BJ (cell line): Measurements from ENCODE around the gene DOCK1. TPM values are rescaled to one million over a fixed set of nuclear protein-coding genes. Genes with fewer than 3 reads are reported as not detected.
"Not testable (repeated sequence)": the region's sequence is repeated elsewhere in the genome, so short reads cannot be mapped to it uniquely, and the experiment has no call there.

ENCODE experiments used
- CTCF ChIA-PET: fragments of 350-600 bp; formaldehyde crosslinking; extraction: SDS; loops from one replicate; lab custom pipeline; 2021; ENCODE audit warnings: antibody characterized with exemption, inconsistent platforms; lab: Yijun Ruan, JAX
- POLR2A ChIA-PET: fragments of 300-600 bp; sonication (Branson Sonifier 250); formaldehyde crosslinking; extraction: SDS; loops from one replicate; lab custom pipeline; 2021; ENCODE audit warnings: antibody characterized with exemption; lab: Charles Lee
- DNase-seq: peaks from one replicate; pipeline ENCODE4 v3.0.0-alpha.2; 2011; ENCODE audit warnings: low read depth
- H3K27me3 ChIP-seq: 2 replicates; pipeline ENCODE4 v1.6.0; 2011; ENCODE audit warnings: low read length; ENCODE audit not compliant: control insufficient read depth, insufficient read depth
- H3K36me3 ChIP-seq: 2 replicates; pipeline ENCODE4 v1.5.1; 2011; ENCODE audit warnings: low read length; ENCODE audit not compliant: control insufficient read depth, insufficient read depth
- H3K4me3 ChIP-seq: 2 replicates; pipeline ENCODE4 v1.5.1; 2011; ENCODE audit warnings: low read depth, mild to moderate bottlenecking, control low read depth, low read length
- polyA plus RNA-seq: library from polyadenylated mRNA; depleted of rRNA; stranded (reverse); fragments of >200 nt; gene quantifications from 2 replicates; pipeline ENCODE4 v1.2.3, GENCODE V29; 2011
- TF ChIP-seq, protein P1 (sequence below): IDR thresholded peaks from 2 replicates; pipeline ENCODE4 v1.5.1; 2011; ENCODE audit warnings: low read depth, mild to moderate bottlenecking, control low read depth, inconsistent platforms, low read length, moderate library complexity; ENCODE audit not compliant: insufficient read depth

DOCK1 gene
- polyA plus RNA-seq, 1 experiment, result 20.0 TPM

DNA sequence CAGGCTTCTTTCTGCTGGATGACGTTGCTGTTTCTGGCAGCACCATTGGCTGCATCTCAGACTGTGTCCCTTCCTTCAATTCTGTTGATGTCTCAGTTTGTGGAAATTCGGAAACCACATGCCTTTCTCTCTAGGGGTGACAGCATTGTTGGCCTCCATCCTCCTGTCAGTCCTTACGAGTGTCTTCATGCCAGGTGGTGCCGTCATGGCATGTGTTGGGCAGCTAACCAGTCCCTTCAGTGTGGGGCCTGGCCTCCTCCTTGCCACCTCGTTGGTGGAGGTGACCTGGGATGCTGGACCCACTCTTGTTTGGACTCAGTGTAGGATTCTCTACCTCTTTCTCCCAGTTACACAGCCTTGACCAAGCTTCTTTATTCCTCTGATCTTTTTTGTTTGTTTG, 402.8 kb downstream of the DOCK1 start:
- Histone ChIP-seq H3K27me3 (no peaks in the 10 kb centered on the region), H3K4me3 (no peak overlapping the region), H3K36me3 (no peaks in the 10 kb centered on the region; the same call in 1 of the 2 replicates)
- CTCF ChIA-PET, result interaction anchor here (0.6 kb wide), 1 partner anchor 111 kb away, joined by 3 read pairs; no protein-coding TSS in a partner anchor
- POLR2A ChIA-PET, result no interaction called here
- TF ChIP-seq, protein P1, sequence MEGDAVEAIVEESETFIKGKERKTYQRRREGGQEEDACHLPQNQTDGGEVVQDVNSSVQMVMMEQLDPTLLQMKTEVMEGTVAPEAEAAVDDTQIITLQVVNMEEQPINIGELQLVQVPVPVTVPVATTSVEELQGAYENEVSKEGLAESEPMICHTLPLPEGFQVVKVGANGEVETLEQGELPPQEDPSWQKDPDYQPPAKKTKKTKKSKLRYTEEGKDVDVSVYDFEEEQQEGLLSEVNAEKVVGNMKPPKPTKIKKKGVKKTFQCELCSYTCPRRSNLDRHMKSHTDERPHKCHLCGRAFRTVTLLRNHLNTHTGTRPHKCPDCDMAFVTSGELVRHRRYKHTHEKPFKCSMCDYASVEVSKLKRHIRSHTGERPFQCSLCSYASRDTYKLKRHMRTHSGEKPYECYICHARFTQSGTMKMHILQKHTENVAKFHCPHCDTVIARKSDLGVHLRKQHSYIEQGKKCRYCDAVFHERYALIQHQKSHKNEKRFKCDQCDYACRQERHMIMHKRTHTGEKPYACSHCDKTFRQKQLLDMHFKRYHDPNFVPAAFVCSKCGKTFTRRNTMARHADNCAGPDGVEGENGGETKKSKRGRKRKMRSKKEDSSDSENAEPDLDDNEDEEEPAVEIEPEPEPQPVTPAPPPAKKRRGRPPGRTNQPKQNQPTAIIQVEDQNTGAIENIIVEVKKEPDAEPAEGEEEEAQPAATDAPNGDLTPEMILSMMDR, result no peak
- DNase-seq, result no peak

DNA sequence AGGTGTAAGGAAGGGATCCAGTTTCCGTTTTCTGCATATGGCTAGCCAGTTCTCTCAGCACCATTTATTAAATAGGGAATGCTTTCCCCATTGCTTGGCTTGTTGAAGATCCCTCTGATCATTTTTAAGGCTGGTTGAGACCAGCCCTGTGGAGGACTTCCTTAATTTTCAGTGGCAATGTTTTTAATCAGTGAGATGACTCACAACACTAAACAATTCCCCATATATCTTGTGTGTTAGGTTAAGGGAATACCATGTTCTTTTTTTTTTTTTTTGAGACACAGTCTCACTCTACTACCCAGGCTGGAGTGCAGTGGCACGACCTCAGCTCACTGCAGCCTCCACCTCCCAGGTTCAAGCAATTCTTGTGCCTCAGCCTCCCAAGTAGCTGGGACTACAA, 404.4 kb downstream of the DOCK1 start:
- CTCF ChIA-PET, POLR2A ChIA-PET, H3K4me3 ChIP-seq, H3K27me3 ChIP-seq, H3K36me3 ChIP-seq: not testable (repeated sequence)
- peak; percentile 14 for DNase-seq

DNA sequence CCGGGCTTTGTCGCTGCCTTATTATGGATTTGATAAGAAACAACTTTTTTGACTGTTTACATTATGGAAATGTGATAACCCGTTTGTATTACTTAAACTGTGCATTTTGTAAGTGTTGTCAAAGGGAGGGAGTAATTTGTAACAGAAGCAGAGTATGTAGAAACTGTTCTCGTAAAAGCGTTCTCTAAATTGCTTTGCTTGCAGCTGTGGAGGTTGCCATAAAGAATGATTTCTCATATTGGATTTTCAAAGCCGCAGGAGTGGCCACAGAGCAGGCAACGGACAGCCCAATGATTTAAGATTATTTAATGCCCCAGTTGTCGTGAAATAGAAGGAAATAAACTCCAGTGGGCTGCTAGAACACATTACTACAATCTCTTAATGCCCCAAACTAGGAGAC, 405.2 kb downstream of the DOCK1 start:
- Histone ChIP-seq H3K27me3 (no peaks in the 10 kb centered on the region), H3K36me3 (no peaks in the 10 kb centered on the region; the same call in 1 of the 2 replicates), H3K4me3 (no peak overlapping the region)
- TF ChIP-seq, protein P1, result no peak
- CTCF ChIA-PET, result no interaction called here
- DNase-seq, result peak; percentile 2
- POLR2A ChIA-PET, result no interaction called here

DNA sequence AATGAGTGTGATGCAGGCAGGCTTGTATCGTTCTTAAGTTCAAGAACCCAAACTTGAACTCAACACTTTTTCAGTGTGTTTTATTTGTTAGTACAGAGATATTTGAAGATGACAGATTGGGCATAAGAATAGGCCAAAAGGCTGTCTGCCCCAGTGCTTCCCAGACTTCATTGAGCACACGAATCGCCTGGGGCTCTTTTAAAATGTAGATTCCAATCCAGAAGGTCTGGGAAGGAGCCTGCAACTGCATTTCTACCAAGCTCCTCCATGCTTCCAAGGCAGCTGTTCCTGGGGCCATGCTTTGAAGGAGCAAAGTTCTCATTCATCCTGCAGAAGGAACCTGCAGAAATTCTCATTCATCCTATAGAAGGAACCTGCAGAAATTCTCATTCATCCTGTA, 405.7 kb downstream of the DOCK1 start:
- no peak overlapping the region for H3K4me3 ChIP-seq
- no peaks in the 10 kb centered on the region; the same call in 1 of the 2 replicates for H3K36me3 ChIP-seq
- POLR2A ChIA-PET, result no interaction called here
- CTCF ChIA-PET, result no interaction called here
- no peaks in the 10 kb centered on the region for H3K27me3 ChIP-seq
- DNase-seq, result no peak
- TF ChIP-seq, protein P1, result no peak

DNA sequence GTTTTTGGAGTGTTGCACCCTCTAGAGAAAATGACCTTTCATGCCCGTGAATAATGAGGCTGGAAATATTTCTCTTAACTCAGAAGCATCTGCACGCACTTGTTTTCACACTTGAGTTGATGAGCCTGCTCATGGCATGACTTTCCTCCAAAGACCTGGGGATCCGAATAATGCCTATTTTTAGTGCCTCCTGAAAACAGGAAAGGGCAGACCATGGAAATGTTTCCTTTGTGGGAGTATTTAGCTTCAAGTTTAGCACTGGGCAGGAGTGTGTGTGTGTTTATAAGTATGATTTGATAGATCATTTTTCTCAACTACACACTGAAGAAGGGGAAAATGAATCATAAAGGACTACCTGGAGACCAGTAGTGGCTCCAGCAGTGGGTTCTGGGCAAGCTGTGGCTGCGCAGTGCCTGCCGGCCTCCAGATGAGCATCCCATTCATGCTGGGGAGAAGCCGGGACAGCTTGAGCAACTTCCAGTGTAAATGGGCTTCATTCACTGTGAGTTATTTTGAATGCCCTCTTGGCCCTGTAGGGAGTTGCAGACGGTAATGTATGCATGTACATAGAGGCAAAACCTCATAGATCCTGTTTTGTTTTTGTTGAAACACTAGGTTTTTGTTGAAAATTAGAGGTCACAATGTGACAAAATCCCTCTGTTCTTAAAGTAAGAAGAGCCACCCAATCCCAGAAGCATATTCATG, 408.9 kb downstream of the DOCK1 start:
- Histone ChIP-seq H3K4me3 (no peak overlapping the region), H3K36me3 (no peaks in the 10 kb centered on the region; the same call in 1 of the 2 replicates), H3K27me3 (no peaks in the 10 kb centered on the region)
- POLR2A ChIA-PET, result no interaction called here
- no peak for DNase-seq
- CTCF ChIA-PET, result interaction anchor here (2.0 kb wide), 1 partner anchor 11 kb away, joined by 6 read pairs; no protein-coding TSS in a partner anchor
- TF ChIP-seq, protein P1, result no peak
